Measurements from ENCODE around the gene NR1D1. TPM values are rescaled to one million over a fixed set of nuclear protein-coding genes. Genes with fewer than 3 reads are reported as not detected.
A peak's percentile ranks its signal among the peaks of the same experiment; 100 is the strongest.

NR1D1 gene
- total RNA-seq, 1 experiment from 2014 or later: 63.7 TPM

DNA sequence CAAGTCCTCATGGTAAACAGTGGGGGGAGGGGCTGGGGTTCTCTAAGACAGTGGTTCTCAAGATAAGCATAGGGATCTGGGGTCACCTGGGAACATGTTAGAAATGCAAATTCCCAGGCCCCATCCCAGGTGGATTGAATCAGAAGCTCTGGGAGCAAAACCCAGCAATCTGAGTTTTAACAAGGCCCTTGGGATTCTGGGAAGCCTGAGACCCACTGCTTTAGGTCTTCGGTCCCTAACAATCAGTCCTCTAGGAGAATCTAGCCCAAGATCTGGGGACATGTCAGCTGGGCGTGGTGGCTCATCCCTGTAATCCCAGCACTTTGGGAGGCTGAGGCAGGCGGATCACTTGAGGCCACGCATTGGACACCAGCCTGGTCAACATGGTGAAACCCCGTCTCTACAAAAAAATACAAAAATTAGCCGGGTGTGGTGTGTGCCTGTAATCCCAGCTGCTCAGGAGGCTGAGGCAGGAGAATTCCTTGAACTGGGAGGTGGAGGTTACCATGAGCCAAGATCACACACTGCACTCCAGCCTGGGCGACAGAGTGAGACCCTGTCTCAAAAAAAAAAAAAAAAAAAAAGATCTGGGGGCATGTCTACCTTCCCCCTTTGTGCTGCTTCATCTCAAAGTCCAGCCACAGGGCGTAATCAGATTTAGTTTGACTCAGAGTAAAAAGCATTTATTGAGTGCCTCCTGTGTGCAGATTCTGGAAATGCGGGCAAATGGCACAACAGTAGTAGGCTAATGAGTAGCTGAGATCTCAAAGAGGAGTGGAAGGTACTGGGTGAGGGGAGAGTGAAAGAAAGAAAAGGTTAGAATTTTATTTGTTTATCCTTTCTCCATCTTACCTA lies 8.8 kb upstream of the NR1D1 start:
- TF ChIP-seq POLR2AphosphoS5 (IDR thresholded peaks at IDR 0.05; ENCODE audit: low read depth, low read length): no peak
- TF ChIP-seq, protein P1, sequence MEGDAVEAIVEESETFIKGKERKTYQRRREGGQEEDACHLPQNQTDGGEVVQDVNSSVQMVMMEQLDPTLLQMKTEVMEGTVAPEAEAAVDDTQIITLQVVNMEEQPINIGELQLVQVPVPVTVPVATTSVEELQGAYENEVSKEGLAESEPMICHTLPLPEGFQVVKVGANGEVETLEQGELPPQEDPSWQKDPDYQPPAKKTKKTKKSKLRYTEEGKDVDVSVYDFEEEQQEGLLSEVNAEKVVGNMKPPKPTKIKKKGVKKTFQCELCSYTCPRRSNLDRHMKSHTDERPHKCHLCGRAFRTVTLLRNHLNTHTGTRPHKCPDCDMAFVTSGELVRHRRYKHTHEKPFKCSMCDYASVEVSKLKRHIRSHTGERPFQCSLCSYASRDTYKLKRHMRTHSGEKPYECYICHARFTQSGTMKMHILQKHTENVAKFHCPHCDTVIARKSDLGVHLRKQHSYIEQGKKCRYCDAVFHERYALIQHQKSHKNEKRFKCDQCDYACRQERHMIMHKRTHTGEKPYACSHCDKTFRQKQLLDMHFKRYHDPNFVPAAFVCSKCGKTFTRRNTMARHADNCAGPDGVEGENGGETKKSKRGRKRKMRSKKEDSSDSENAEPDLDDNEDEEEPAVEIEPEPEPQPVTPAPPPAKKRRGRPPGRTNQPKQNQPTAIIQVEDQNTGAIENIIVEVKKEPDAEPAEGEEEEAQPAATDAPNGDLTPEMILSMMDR (IDR thresholded peaks at IDR 0.05 in 2 of 3, conservative IDR thresholded peaks at IDR 0.05 in 1 of 3; ENCODE audit: borderline replicate concordance in 1 of 3, insufficient read depth in 1 of 3, low read depth in 2 of 3, low read length in 2 of 3): peak in 2 of 3 experiments; percentile 31 to 55; a peak in 4 of 6 replicates
- Histone ChIP-seq H3K27ac (ENCODE audit: low read depth, low read length) (peak overlapping the region; percentile 8; the same call in 1 of the 2 replicates), H2AFZ (ENCODE audit: low read depth, low read length, poor library complexity, severe bottlenecking) (peak overlapping the region; percentile 32), H3K4me1 (ENCODE audit: control insufficient read depth in 1 of 2, insufficient read depth in 2 of 2, low read length in 2 of 2) (peaks cover 66 to 89% of the 10 kb centered on the region in 2 experiments), H3K4me2 (ENCODE audit: low read length) (peak overlapping the region; percentile 60), H3K9me2 (ENCODE audit: insufficient read depth) (no peaks in the 10 kb centered on the region), H3K9ac (ENCODE audit: low read length) (no peak overlapping the region), H3K27me3 (ENCODE audit: insufficient read depth, low read length) (no peaks in the 10 kb centered on the region), H3K4me3 (replicated peaks in 1 of 2; ENCODE audit: low read depth in 1 of 2, low read length in 2 of 2) (no peak overlapping the region), H3K36me3 (ENCODE audit: control insufficient read depth in 1 of 2, insufficient read depth in 2 of 2, low read length in 2 of 2) (no peaks in the 10 kb centered on the region), H3K79me2 (ENCODE audit: insufficient read depth, low read length) (no peaks in the 10 kb centered on the region), H4K20me1 (ENCODE audit: insufficient read depth) (no peaks in the 10 kb centered on the region), H3K9me3 (ENCODE audit: control insufficient read depth in 1 of 2, insufficient read depth in 1 of 2, low read depth in 1 of 2, low read length in 2 of 2) (no peaks in the 10 kb centered on the region)
- DNase-seq (ENCODE audit: low read depth, low spot score): no peak
- ChIA-PET RAD21 (ENCODE audit: low non-redundant PET in 1 of 2, low total read pairs in 2 of 2, uncharacterized antibody in 2 of 2, unreplicated experiment in 2 of 2) (interaction anchor here (0.7 to 0.8 kb wide), 2 partner anchors 9 to 96 kb away, joined by 4 to 8 read pairs; partner anchors contain the start of gene NR1D1 (in 1 of the 2)), CTCF (interaction anchor here (6.3 kb wide), 1 partner anchor 9 kb away, joined by 69 read pairs; the partner anchor contains the start of gene NR1D1), POLR2A (interaction anchor here (0.7 to 8.1 kb wide), 2 partner anchors 9 to 55 kb away, joined by 3 to 160 read pairs; partner anchors contain the start of gene NR1D1)
- BruUV-seq (replicated peaks): no TSS peak
- no peak for ATAC-seq
- intact Hi-C loops (cut with micrococcal nuclease): no loop called here
